ENCODE results near the gene IQSEC1.
A peak's percentile ranks its signal among the peaks of the same experiment; 100 is the strongest.

IQSEC1 gene

GRCh38 chr3:13067778-13068177 is 5.5 kb downstream of the IQSEC1 start:
- DNase-seq = no peak

- DNase-seq = no peak
Measured at GRCh38 chr3:13066834-13067233, 6.4 kb downstream of the IQSEC1 start.

- no peak for DNase-seq
Measured at GRCh38 chr3:13066236-13066635, 7.0 kb downstream of the IQSEC1 start.

- DNase-seq = no peak
Measured at GRCh38 chr3:13065727-13066126, 7.5 kb downstream of the IQSEC1 start.

GRCh38 chr3:13064964-13065363 is 8.3 kb downstream of the IQSEC1 start:
- no peak for DNase-seq

GRCh38 chr3:13064159-13064868 is 8.9 kb downstream of the IQSEC1 start:
- DNase-seq = no peak

GRCh38 chr3:13063225-13063624 is 10.0 kb downstream of the IQSEC1 start:
- no peak for DNase-seq

- DNase-seq = no peak
Measured at GRCh38 chr3:13062647-13063046, 10.6 kb downstream of the IQSEC1 start.

- no peak for DNase-seq
Measured at GRCh38 chr3:13060341-13060910, 12.8 kb downstream of the IQSEC1 start.

GRCh38 chr3:13058346-13059120 is 14.7 kb downstream of the IQSEC1 start:
- no peak for DNase-seq

GRCh38 chr3:13057282-13058040 is 15.8 kb downstream of the IQSEC1 start:
- no peak for DNase-seq

GRCh38 chr3:13055634-13056033 is 17.6 kb downstream of the IQSEC1 start:
- DNase-seq = no peak

- DNase-seq = no peak
Measured at GRCh38 chr3:13054341-13055285, 18.6 kb downstream of the IQSEC1 start.

GRCh38 chr3:13053893-13054292 is 19.3 kb downstream of the IQSEC1 start:
- DNase-seq = no peak

- DNase-seq = no peak
Measured at GRCh38 chr3:13053420-13053819, 19.8 kb downstream of the IQSEC1 start.

- DNase-seq = no peak
Measured at GRCh38 chr3:13052191-13052820, 20.9 kb downstream of the IQSEC1 start.

GRCh38 chr3:13051581-13051980 is 21.6 kb downstream of the IQSEC1 start:
- DNase-seq = no peak

- DNase-seq = peak; percentile 0
Measured at GRCh38 chr3:13051066-13051465, 22.2 kb downstream of the IQSEC1 start.

- DNase-seq = no peak
Measured at GRCh38 chr3:13050446-13050845, 22.8 kb downstream of the IQSEC1 start.

- DNase-seq = no peak
Measured at GRCh38 chr3:13049400-13049799, 23.8 kb downstream of the IQSEC1 start.

- DNase-seq = no peak
Measured at GRCh38 chr3:13047296-13048165, 25.7 kb downstream of the IQSEC1 start.

Data from NCI-H774 (cell line).